ENCODE data around the gene HCAR1.
"Not testable (repeated sequence)": the region's sequence is repeated elsewhere in the genome, so short reads cannot be mapped to it uniquely, and the experiment has no call there.

The HCAR1 gene

GRCh38 chr12:122721057-122721545 is 9.5 kb downstream of the HCAR1 start:
- DNase-seq (ENCODE audit: low spot score) = no peak

DNA sequence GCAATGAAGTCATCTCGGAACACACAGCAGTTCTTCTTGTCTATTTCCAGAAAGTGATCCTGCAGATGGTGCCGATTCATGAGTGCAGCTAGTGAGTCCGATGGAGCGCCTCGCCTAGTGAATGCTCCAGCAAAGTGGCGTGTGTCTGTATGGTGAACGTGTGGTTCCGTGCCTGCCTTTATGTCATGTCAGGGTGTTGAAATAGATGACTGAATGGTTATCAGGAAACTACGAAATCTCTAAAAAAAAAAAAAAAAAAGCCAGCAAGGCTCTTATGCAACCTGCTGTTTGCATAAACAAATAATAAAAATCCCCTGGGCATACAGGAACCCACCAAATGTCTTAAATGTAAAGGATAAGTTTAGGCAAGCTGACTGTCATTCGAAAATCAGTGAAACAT is 14.0 kb downstream of the HCAR1 start, which contains the start of gene HCAR3:
TSS of gene HCAR3 (minus strand) at position 154 of the 400 bp plus-strand sequence. CDS start at position 80, 74 bp downstream.
- not testable (repeated sequence) for DNase-seq (ENCODE audit: low spot score)

DNA sequence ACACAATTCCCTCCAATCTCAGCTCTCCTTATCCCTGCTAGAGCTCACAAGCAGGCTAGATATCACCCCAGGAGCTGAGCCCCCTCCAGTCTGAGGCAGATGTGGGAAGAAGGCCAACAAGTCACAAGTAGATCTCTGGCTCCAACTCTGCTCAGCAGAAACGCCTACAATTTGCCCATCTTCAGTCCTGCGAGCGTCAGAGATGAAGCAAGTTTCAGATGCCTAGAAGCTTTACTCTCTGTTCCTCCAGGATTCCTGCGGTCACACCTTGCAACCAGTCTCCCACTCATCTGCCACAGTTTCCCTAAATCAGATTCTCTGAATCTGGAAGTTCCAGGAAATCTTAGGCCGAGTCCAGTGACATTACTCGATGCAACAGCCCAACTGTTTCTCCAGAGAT is 15.4 kb downstream of the HCAR1 start:
- DNase-seq (ENCODE audit: low spot score) = not testable (repeated sequence)

GRCh38 chr12:122713491-122714188 is 17.0 kb downstream of the HCAR1 start:
- DNase-seq (ENCODE audit: low spot score) = not testable (repeated sequence)

DNA sequence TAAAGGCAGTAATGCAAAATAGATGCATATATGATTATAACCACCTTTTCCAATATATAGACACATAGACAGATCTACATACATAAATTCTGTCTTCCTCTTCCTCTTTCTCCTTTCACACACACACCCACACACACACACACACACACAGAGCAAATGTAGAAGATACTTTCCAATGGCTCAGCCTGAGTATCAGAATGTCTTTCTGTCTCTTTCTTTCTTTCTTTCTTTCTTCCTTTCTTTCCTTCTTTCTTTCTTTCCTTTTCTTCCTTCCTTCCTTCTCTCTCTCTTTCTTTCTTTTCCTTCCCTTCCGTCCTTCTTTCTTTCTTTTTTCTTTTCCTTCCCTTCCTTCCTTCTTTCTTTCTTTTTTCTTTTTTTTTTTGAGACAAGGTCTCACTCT is 19.4 kb downstream of the HCAR1 start:
- DNase-seq (ENCODE audit: low spot score) = not testable (repeated sequence)

DNA sequence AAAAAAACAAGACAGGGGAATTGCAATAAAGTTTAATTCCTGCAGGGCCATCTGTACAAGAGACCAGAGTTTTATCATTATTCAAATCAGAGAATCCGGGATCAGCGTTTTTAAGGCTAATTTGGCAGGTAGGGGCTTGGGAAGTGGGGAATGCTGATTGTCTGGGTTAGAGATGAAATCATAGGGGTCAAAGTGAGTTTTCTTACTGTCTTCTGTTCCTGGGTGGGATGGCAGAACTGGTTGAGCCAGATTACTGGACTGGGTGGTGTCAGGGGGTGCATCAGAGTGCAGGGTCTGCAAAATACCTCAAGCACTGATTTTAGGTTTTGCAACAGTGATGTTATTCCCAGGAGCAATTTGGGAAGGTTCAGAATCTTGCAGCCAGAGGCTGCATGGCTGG is 20.3 kb downstream of the HCAR1 start:
- DNase-seq (ENCODE audit: low spot score) = not testable (repeated sequence)

DNA sequence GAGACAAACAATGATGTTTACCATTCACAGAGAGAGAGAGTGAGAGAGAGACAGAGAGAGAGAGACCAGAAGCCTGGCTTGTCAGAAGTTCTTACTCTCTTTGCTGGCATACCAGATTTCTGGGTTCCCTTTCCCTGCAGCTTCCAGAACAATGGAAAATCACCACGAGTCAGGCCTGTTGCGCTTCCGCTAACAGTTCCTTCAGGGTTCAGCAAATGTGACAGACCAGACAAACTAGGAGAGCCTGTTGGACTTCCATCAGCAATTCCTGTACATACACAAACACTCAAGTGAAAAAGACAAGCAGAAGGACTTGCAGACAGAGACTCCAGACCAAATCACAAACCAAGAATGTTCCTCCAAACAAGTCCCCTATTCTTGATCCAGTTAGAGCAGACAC is 21.4 kb downstream of the HCAR1 start:
- DNase-seq (ENCODE audit: low spot score) = not testable (repeated sequence)

- DNase-seq (ENCODE audit: low spot score) = not testable (repeated sequence)
These were observed 26.8 kb downstream of the HCAR1 start for GRCh38 chr12:122703841-122704240.

DNA sequence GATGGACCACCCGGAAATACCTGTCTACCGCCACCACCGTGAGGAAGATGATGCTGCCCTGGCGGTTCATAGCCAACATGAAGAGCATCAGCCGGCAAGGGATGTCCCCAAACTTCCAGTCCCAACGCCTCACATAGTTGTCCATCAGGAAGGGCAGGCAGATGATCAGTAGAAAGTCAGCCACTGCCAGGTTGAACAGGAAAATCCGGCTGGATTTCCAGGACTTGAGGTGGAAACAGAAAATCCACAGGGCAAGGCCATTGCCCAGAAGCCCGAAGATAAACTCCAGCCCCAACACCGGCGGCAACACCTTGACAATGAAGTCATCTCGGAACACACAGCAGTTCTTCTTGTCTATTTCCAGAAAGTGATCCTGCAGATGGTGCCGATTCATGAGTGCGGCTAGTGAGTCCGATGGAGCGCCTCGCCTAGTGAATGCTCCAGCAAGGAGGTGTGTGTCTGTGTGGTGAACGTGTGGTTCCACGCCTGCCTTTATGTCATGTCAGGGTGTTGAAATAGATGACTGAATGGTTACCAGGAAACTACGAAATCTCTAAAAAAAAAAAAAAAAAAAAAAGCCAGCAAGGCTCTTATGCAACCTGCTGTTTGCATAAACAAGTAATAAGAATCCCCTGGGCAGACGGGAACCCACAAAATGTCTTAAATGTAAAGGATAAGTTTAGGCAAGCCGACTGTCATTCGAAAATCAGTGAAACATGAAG is 27.6 kb downstream of the HCAR1 start, which contains the start of gene HCAR2:
TSS of gene HCAR2 (minus strand) at position 468 of the 722 bp plus-strand sequence. CDS start at position 394, 74 bp downstream.
- not testable (repeated sequence) for DNase-seq (ENCODE audit: low spot score)

GRCh38 chr12:122701481-122701880 is 29.2 kb downstream of the HCAR1 start:
- not testable (repeated sequence) for DNase-seq (ENCODE audit: low spot score)

- not testable (repeated sequence) for DNase-seq (ENCODE audit: low spot score)
These were observed 30.5 kb downstream of the HCAR1 start for GRCh38 chr12:122700038-122700710.

DNA sequence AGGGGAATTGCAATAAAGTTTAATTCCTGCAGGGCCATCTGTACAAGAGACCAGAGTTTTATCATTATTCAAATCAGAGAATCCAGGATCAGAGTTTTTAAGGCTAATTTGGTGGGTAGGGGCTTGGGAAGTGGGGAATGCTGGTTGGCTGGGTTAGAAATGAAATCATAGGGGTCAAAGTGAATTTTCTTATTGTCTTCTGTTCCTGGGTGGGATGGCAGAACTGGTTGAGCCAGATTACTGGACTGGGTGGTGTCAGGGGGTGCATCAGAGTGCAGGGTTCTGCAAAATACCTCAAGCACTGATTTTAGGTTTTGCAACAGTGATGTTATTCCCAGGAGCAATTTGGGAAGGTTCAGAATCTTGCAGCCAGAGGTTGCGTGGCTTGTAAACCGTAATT is 33.7 kb downstream of the HCAR1 start:
- not testable (repeated sequence) for DNase-seq (ENCODE audit: low spot score)

DNA sequence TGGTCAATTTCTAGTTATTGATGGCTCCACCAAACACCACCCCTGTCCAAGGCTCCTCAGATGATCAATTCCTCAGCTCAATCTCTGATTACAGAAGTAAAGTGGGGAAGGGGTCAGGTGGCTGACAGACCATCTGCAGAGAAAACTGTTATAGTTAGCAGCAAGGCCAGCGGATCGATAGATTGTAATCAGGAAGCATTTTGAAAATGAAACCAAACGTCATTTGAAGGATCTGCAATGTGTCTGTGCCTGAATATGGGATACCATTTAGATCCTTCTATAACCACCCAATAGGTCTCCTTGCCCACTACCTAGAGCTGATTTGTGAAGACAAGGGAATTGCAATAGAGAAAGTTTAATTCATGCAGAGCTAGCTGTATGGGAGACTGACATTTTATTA is 39.1 kb downstream of the HCAR1 start:
- no peak for DNase-seq (ENCODE audit: low spot score)

DNA sequence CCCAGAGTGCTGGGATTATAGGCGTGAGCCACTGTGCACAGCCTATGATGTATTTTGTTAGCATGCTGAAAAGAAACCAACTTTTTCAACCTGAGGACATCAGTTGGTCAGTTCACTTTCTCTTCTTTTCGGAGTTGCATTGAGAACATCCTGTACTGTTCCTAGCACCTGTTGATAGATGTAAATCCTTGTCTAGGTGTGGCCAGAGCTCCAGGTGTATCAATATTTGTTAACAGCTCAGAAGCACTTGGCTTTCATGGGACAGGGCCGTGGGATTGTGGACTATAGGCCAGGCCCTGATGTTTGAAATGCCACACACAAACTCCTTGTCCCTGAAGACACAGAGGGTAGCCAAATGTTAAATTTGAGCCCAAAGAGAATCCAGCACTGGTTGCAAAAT is 42.4 kb downstream of the HCAR1 start:
- no peak for DNase-seq (ENCODE audit: low spot score)

DNA sequence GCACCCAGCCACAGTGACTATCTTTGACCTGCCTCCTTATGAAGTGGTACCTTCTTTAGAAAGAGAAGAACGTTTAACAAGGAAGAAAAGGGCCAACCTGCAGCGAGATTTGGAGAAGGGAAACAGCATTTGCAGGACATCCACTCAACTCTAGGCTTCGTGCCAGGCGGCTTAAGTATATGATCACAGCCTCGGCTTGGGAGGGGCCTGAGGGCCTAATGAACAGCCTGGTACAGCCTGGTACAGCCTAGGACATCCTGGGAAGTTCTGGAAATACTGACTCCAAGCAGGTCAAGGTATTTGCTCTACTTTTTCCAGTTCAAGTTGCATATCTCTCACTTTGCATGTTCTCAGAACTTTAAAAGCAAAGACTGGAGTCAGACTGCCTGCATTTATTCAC is 43.6 kb downstream of the HCAR1 start:
- no peak for DNase-seq (ENCODE audit: low spot score)

GRCh38 chr12:122686538-122686937 is 44.1 kb downstream of the HCAR1 start:
- DNase-seq (ENCODE audit: low spot score) = no peak

DNA sequence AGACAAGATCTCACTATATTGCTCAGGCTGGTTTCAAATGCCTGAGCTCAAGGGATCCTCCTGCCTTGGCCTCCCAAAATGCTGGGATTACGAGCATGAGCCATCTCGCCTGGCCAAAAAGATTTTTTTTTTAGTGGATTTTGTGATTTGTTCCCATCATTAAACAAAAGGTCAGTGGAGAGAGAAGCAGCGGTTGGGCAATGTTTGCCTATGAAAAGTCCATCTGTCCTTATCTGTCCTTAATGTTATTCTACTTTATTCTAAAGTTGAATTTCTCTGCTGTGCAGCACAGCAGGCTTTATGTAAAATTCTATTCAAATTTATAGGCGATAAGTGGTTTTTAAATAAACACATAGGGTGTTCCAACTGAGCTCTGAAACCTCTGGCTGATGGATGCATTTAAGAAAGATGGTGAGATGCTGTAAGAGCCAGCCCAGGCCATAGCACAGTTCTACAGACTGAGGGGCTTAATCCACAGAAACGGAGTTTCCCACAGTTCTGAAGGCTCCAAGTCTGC is 46.3 kb downstream of the HCAR1 start:
- DNase-seq (ENCODE audit: low spot score) = no peak

DNA sequence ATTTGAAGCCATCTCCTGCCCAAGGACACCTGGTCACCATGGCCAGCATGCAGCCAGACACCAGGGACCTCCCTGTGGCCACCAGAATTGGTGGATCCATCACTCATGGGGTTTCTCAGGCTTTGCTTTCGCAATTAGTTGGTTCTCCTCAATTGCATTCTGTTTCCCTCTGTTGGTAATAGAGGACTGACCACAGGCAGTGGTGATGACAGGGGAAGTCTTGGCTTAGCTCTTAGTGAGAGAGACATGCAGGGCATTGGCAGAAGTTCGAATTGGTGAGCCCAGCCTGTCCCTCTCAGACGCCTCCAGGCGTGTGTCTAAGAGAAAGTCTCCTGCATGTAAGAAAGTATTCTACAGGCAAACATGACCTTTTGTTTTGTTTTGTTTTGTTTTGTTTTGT is 48.8 kb downstream of the HCAR1 start:
- no peak for DNase-seq (ENCODE audit: low spot score)

DNA sequence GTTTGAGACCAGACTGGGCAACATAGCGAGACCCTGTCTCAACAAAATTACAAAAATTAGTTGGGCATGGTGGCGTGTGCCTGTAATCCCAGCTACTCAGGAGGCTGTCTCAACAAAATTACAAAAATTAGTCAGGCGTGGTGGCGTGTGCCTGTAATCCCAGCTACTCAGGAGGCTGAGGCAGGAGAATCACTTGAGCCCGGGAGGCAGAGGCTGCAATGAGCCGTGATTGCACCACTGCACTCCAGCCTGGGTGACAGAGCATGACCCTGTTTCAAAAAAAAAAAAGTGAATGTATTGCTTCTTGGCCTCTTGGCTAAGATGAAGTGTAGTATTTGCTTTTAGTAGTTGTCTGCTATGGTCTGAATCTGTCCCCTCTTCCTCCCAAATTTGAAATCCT is 49.7 kb downstream of the HCAR1 start:
- not testable (repeated sequence) for DNase-seq (ENCODE audit: low spot score)

- DNase-seq (ENCODE audit: low spot score) = not testable (repeated sequence)
These were observed 53.9 kb downstream of the HCAR1 start for GRCh38 chr12:122676781-122677180.

Data from ecto neural progenitor cell (in vitro differentiated cells).